Nucleus accumbens (tissue), 56 donors: Measurements from ENCODE around the gene CYCS.
A peak's percentile ranks its signal among the peaks of the same experiment; 100 is the strongest.
"Not testable (repeated sequence)": the region's sequence is repeated elsewhere in the genome, so short reads cannot be mapped to it uniquely, and the experiment has no call there.

Experiments
- DNase-seq, 56 donors: peaks; one replicate each; lab custom pipeline; 2025; lab: John Stamatoyannopoulos, UW

CYCS gene

DNA sequence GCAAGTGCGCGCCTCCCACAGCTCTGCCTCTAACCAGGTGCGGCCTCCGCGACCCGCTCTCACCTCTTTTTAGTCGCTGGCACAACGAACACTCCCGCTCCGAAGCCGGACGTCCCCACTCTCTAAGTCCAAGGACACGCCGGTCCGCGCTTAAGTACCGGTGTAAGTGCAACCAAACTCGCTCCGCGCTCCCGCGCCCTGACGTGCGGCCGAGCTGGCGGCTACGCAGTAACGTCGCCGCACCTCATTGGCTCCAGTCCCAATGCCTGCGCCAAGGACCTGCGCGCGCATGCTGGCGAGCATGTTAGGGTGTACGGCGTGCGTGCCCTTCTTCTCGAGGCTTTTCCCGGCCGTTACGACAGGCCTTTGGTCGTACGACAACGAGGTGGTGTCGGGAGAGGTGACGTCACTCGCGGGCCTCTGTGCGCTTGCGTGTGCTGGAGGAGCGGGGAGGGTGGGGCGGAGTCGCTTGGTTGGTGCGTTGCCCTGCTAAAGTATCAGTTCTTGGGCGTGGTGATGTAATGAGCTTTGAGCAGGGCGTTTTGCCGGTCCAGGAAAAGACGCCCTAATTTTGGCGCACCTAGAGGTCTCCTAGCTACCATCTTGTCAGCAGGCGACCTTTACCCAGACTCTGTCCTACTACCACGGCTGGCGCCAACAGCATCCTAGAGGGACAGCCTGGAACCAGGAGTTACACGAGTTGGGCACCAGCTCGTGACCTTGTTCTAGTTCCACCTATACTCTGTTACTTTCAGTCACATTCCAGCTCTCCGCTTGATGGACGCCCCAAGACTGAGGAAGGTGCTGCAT, at the start of gene CYCS:
TSS of gene CYCS (minus strand) at position 124 of the 810 bp plus-strand sequence. CDS start 1,141 bp downstream, outside the sequence.
- peak; percentile 93 to 100 (median 98) for DNase-seq

GRCh38 chr7:25173184-25173583, 48.1 kb upstream of the CYCS start:
- no peak for DNase-seq

DNA sequence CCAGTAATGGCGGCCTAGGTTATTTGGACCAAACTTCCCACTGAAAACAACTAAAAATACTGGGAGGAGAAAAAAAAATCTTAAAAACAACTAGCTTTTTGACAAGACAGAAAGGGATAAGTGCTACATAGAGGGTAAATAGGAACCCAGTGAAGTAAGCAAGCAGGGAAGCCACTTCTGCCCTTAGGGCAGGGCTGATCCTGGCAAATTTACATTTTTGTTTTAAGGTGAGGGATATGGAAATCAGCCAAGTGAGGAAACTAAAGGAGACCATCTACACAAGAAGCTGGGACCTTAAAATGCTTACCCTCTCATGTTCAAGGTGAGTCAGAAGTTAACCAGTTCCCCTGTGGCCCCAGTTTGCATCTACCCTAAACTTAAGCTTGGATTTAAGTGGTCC, 46.5 kb upstream of the CYCS start:
- no peak for DNase-seq

DNA sequence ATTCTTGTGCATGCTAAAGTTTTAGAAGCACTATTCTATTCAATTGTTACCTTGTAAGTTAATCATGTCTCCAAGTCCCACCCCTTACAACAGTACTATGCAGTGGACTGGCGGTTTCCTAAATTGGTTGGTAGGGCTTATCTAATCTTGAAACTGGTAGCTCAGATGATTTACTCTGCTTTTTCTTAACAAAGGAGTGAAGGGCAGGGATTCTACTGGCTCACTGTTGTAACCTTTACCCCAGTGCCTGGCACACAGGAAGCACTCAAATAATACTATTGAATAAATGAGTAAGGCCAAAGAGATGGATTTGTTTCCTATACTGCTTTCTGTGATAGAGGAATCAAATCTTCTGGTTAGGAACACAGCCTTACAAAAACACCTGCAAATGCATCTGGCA, 46.0 kb upstream of the CYCS start:
- DNase-seq: no peak

GRCh38 chr7:25169683-25170082, 44.6 kb upstream of the CYCS start:
- no peak for DNase-seq

- no peak for DNase-seq
These were observed 43.1 kb upstream of the CYCS start for GRCh38 chr7:25168145-25168544.

- no peak for DNase-seq
These were observed 42.3 kb upstream of the CYCS start for GRCh38 chr7:25167262-25167843.

GRCh38 chr7:25159983-25160596, 35.0 kb upstream of the CYCS start:
- DNase-seq: not testable (repeated sequence)

DNA sequence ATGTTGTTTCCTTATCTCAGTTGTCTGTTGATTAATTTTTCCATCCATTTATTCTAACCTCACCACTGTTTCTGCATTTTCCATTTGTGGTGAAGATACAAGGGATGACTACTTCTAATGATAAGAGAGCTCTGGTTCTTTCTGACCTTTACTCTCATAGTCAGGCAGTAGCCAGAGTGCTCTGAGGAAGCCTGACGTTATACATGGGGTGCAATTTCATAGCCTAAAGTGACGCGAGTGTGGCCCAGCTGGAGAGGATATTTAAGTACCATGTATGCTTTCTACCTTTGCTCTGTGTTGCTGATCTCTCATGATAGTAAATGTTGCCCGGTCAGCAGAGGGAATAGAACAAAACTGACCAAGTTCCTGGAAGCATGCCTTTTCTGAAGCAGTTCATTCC, 33.9 kb upstream of the CYCS start:
- no peak for DNase-seq

DNA sequence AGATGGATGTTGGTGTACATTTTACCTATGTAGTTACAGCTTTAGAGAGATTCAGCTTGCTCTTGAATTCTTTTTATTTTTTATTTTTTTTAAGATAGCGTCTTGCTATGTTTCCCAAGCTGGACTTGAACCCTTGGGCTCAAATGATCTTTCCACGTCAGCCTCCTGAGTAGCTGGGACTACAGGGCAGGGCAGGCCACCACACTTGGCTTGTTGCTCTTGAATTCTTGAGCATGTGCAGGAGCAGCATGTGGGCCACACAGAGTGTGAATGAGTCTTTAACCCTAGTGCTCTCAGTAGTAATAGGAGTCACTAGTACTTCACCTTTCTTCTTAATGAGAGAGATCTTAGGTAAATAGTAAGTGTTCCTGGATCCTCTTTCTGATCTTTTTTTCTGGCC, 26.7 kb upstream of the CYCS start:
- no peak for DNase-seq

DNA sequence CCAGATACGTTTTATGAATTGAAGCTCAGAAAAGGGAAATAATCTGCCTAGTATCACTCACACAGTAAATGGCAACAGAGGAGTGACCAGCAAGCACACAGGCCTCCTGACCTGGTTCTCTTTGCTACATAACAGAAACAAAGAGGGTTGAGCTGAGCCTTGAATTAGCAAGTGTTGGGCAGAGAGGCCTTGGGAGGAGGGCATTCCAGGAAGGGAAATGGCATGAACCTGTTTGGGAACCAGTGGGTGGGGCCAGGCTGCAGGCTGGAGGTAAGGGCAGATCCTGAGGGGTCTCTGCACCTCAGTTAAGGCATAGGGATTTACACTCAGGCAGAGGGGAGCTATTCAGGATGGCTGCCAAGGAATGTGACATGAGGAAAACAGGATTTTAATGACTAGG, 24.8 kb upstream of the CYCS start:
- DNase-seq: peak in 1 of 56 donors; percentile 2

GRCh38 chr7:25148772-25149575, 23.9 kb upstream of the CYCS start:
- no peak for DNase-seq

- no peak for DNase-seq
These were observed 18.7 kb upstream of the CYCS start for GRCh38 chr7:25143763-25144162.

DNA sequence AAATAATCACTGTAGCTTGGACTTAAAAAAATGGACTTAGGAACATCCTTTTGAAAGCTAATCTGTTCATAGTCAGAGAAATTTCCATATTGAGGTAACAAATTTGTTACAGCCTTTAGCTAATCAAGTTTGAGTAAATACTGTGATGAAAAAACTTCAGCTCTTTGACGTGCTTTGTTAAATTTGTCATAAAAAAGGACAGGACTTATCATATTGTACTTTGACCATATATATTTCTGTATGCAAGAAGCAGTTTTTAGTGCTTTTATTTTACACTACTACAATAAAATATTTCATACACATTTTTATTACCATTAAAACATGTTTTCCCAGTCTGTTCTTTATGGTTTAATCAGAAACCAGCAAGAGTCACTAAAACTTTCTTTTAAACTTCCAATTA, 14.5 kb upstream of the CYCS start:
- no peak for DNase-seq

DNA sequence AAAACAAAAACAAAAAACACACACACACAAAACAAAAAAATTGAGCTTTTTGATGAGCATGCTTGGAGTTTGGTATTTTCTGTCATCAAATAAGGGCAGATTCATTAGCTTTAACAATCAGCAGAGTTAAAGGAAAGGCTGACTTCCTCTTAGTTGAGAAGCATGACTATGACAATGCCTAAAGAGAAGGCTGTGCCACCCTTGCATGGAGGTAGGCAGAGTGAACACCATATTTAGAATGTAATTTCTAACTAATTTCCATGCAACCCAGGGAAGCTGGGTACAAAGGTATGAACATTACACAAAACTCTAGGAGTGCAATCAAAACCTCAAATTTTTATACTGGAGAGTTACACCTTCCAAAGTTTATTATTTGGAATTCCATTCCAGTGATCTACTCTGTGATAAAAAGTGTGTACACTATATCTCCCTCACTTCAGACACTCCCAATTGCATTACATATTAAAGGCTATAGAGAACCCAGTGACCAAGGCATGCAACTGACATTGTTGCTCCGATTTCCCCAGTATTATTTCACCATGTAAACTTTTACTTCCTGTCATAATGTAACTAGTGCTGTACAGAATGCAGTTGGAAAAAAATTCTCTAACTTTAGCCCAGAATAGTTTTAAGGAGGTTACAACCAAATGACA, 9.4 kb upstream of the CYCS start:
- no peak for DNase-seq

DNA sequence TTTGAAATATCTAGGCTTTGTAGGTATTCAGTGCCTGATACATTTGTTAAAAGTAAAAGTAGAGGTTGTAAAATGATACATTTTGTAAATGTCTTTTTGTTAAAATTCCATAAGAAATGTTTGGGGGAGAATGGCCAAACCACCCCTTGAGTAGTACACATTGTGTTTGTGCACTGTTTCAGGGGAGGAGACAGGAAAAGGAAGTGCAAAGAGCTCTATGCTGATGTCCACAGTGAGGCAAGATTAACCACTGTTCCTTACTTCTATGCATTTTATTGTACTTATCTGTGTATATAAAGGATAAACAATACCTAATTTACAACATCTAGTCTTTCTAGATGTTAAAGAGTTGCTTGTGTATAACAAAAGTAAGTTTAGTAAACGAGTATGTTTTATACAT, 7.4 kb upstream of the CYCS start:
- DNase-seq: no peak

DNA sequence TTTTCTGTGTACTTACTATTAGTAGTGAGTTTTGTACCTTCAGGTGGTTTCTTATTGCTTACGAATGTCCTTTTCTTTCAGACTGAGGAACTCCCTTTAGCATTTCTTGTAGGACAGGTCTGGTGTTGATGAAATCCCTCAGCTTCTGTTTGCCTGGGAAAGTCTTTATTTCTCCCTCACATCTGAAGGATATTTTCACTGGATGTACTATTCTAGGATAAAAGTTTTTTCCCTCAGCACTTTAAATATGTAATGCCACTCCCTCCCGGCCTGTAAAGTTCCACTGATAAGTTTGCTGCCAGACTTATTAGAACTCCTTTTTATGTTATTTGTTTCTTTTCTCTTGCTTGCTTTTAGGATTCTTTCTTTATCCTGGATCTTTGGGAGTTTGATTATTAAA, 1.7 kb upstream of the CYCS start:
- DNase-seq: no peak

GRCh38 chr7:25124465-25125136, 459 bp downstream of the CYCS start:
- peak in 9 of 56 donors; percentile 13 to 69 (median 31) for DNase-seq

DNA sequence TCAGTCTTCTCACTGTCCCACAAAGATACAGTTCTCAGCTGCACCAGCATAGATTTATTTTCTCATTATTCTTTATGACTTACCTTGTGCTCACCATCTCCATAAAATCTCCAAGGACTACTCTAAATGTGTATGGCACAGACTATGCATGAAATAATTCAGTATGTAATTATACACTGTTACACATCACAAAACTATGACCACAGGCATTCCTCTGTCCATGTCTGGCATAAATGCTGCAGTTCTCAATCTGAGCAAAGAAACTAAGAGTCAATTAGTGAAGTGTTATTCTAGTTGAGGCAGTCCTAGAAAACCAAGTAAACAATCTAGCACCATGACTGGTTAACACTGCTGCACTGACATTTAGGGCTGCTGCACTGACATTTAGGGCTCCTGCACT, 2.7 kb downstream of the CYCS start:
- no peak for DNase-seq

DNA sequence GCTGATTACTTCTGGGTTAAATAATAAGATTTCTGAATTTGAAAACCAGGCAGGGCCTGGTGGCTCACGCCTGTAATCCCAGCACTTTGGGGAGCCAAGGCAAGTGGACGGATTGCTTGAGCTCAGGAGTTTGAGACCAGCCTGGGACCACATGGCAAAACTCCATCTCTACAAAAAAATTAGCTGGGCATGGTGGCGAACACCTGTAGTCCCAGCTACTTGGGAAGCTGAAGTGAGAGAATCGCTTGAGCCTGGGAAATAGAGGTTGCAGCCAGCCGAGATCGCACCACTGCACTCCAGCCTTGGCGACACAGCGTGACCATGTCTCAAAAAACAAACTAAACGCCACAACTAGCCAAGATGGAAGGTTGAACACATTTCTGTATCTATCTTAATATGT, 3.5 kb downstream of the CYCS start:
- no peak for DNase-seq
